Mesendoderm (in vitro differentiated cells): ENCODE results near the gene PCTP.

ENCODE experiments used
- DNase-seq: peaks from one replicate; pipeline ENCODE4 v3.0.0; 2013
- H2AK5ac ChIP-seq: 2 replicates; pipeline ENCODE4 v1.6.1; 2013; ENCODE audit warnings: low read length, inconsistent platforms
- H2BK120ac ChIP-seq: 2 replicates; pipeline ENCODE4 v1.6.1; 2013; ENCODE audit warnings: low read depth, mild to moderate bottlenecking, low read length, moderate library complexity, mixed read lengths
- H2BK15ac ChIP-seq: replicated peaks from 2 replicates; pipeline ENCODE4 v1.6.1; 2013; ENCODE audit warnings: low read depth, mild to moderate bottlenecking, moderate library complexity
- H2BK5ac ChIP-seq: 2 replicates; pipeline ENCODE4 v1.6.1; 2013; ENCODE audit warnings: low read length, inconsistent platforms
- H3K18ac ChIP-seq: 2 replicates; pipeline ENCODE4 v1.6.1; 2013; ENCODE audit warnings: mild to moderate bottlenecking, low read length, mixed read lengths
- H3K23ac ChIP-seq: one replicate; pipeline ENCODE4 v1.6.1; 2013; ENCODE audit warnings: low read length
- H3K27ac ChIP-seq: 2 replicates; pipeline ENCODE4 v1.5.1; 2013; ENCODE audit warnings: low read depth, mild to moderate bottlenecking, inconsistent platforms, low read length, moderate library complexity
- H3K27me3 ChIP-seq: 2 replicates; pipeline ENCODE4 v1.6.1; 2013; ENCODE audit warnings: low read length, control low read depth, mild to moderate bottlenecking, inconsistent platforms; ENCODE audit not compliant: insufficient read depth, poor library complexity
- H3K36me3 ChIP-seq: 2 replicates; pipeline ENCODE4 v1.6.1; 2013; ENCODE audit warnings: low read length, inconsistent platforms; ENCODE audit not compliant: control insufficient read depth, insufficient read depth
- H3K4ac ChIP-seq: one replicate; pipeline ENCODE4 v1.6.1; 2013; ENCODE audit warnings: low read depth, mild to moderate bottlenecking, low read length, moderate library complexity
- H3K4me1 ChIP-seq: 2 replicates; pipeline ENCODE4 v1.6.1; 2013; ENCODE audit warnings: low read depth, low read length, inconsistent platforms; ENCODE audit not compliant: control insufficient read depth
- H3K4me2 ChIP-seq: 2 replicates; pipeline ENCODE4 v1.6.1; 2013; ENCODE audit warnings: low read length
- H3K4me3 ChIP-seq: 2 replicates; pipeline ENCODE4 v1.5.1; 2013; ENCODE audit warnings: mild to moderate bottlenecking, low read length
- H3K56ac ChIP-seq: one replicate; pipeline ENCODE4 v1.6.1; 2013; ENCODE audit warnings: low read length
- H3K79me1 ChIP-seq: 2 replicates; pipeline ENCODE4 v1.6.1; 2013; ENCODE audit warnings: low read length, inconsistent platforms
- H3K79me2 ChIP-seq: 2 replicates; pipeline ENCODE4 v1.6.1; 2013; ENCODE audit warnings: mild to moderate bottlenecking, low read length; ENCODE audit not compliant: control insufficient read depth, insufficient read depth
- H3K9ac ChIP-seq: 2 replicates; pipeline ENCODE4 v1.6.1; 2013; ENCODE audit warnings: low read length, inconsistent platforms
- H4K5ac ChIP-seq: one replicate; pipeline ENCODE4 v1.6.1; 2013; ENCODE audit warnings: low read length
- H4K8ac ChIP-seq: one replicate; pipeline ENCODE4 v1.6.1; 2013; ENCODE audit warnings: low read depth, mild to moderate bottlenecking, control low read depth, low read length, moderate library complexity
- WGBS: extraction: QIAGEN DNeasy Blood & Tissue Kit; methylation state at CpG from one replicate; pipeline ENCODE4 v1.1.7; 2013; ENCODE audit warnings: low lambda C conversion rate, missing lambda C conversion rate; ENCODE audit not compliant: insufficient coverage; ENCODE audit errors: extremely low coverage; 5-methylcytosine and 5-hydroxymethylcytosine counted together

Gene PCTP

DNA sequence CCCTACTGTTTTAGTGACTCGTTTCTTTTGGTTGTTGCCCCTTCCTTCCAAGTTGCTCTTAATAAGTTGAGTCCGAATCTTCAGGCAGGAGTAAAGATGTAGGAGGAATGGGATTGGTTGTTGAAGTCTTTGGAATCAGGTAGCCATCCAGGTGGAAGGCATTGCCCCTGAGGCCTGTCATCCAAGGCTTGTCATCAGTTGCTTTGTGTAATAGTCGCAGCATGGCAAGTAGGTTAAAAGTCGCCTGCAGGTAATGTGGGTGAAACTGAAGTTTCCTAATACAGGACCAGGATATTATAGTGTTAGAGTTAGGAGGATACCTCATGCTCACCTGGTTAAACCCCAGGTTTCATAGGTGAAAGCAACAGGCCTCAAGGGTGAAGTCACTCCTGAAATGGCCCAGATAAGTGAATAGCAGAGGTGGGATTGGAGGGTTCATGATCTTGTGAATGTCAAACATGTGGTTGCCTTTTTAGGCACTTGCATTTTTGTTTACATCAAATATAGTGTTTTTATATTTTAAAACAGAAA lies 934 bp downstream of the PCTP start:
- peaks cover 7% of the 10 kb centered on the region for H3K79me1 ChIP-seq
- peak overlapping the region; percentile 93 for H3K56ac ChIP-seq
- no peak overlapping the region for H2BK120ac ChIP-seq
- DNase-seq, result no peak
- H3K4me3 ChIP-seq, result peak overlapping the region; percentile 78
- no peak overlapping the region for H3K27ac ChIP-seq
- H2AK5ac ChIP-seq, result no peak overlapping the region
- H3K27me3 ChIP-seq, result no peaks in the 10 kb centered on the region
- no peak overlapping the region for H3K4ac ChIP-seq
- no peak overlapping the region for H4K5ac ChIP-seq
- H2BK15ac ChIP-seq, result no peak overlapping the region
- peak overlapping the region; percentile 90 for H3K9ac ChIP-seq
- H2BK5ac ChIP-seq, result no peak overlapping the region
- peaks cover 2% of the 10 kb centered on the region for H3K4me1 ChIP-seq
- H3K4me2 ChIP-seq, result peak overlapping the region; percentile 85
- H3K79me2 ChIP-seq, result peaks cover 2% of the 10 kb centered on the region
- no CpG with 5 or more reads among the region's 4 CpGs for WGBS
- no peak overlapping the region for H3K23ac ChIP-seq
- no peak overlapping the region for H4K8ac ChIP-seq
- H3K36me3 ChIP-seq, result no peaks in the 10 kb centered on the region
- H3K18ac ChIP-seq, result peak overlapping the region; percentile 10

DNA sequence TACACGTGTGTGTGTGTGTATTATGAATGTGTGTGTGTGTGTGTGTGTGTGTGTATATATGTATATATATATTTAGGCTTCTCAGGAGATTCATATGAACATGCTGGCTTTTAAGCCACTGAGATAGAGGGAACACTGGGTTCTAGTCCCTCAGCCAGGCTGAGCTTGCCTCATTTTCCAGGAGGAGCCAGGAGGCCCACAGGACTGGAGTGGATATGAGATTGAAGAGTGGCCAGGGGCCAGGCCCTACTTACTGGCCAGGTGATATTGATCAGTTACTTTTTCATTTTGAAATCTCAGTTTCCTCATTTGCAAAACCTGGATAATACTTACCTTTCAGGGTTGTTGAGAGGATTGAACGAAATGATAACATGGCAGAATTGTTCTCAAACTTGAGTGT lies 5.8 kb downstream of the PCTP start:
- Histone ChIP-seq H3K23ac (no peak overlapping the region), H3K4me2 (no peak overlapping the region), H2BK120ac (no peak overlapping the region), H3K36me3 (no peaks in the 10 kb centered on the region), H3K4ac (no peak overlapping the region), H3K79me2 (peaks cover 2% of the 10 kb centered on the region), H2BK5ac (no peak overlapping the region), H3K56ac (no peak overlapping the region), H4K8ac (no peak overlapping the region), H2BK15ac (no peak overlapping the region), H3K79me1 (peaks cover 9% of the 10 kb centered on the region), H3K9ac (no peak overlapping the region), H3K27ac (no peak overlapping the region), H3K18ac (no peak overlapping the region), H4K5ac (no peak overlapping the region), H2AK5ac (no peak overlapping the region), H3K4me1 (peaks cover 2% of the 10 kb centered on the region), H3K27me3 (no peaks in the 10 kb centered on the region), H3K4me3 (no peak overlapping the region)
- no peak for DNase-seq
- 100% methylated on average over 1 of the region's 2 CpGs for WGBS

DNA sequence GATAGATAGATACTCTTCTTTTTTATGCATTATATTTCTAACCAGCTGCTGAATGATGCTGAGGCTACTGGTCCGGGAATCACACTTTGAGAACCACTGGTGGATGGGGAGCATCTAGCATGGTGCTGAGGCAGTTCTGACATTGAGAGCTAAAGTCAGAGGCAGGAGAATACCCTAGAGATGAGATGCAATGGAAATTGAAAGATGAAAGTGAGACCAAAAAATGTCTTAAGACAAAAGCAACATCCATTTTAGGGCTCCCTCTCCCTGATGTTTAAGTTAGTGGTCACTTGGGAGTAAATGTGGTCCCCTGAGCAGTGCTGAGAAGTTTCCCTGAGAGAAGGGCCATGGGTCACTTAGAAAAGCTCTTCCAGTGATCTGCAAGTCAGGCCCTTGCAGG lies 6.8 kb downstream of the PCTP start:
- WGBS, result no CpG with 5 or more reads among the region's 1 CpG
- Histone ChIP-seq H3K4ac (no peak overlapping the region), H3K4me1 (no peaks in the 10 kb centered on the region), H3K27me3 (no peaks in the 10 kb centered on the region), H4K8ac (no peak overlapping the region), H3K9ac (no peak overlapping the region), H2BK120ac (no peak overlapping the region), H3K4me3 (no peak overlapping the region), H2BK5ac (no peak overlapping the region), H3K23ac (no peak overlapping the region), H3K79me2 (peaks cover 2% of the 10 kb centered on the region), H3K36me3 (no peaks in the 10 kb centered on the region), H3K56ac (no peak overlapping the region), H3K4me2 (no peak overlapping the region), H2BK15ac (no peak overlapping the region), H3K18ac (no peak overlapping the region), H2AK5ac (no peak overlapping the region), H3K79me1 (peaks cover 6% of the 10 kb centered on the region), H4K5ac (no peak overlapping the region), H3K27ac (no peak overlapping the region)
- DNase-seq, result no peak

DNA sequence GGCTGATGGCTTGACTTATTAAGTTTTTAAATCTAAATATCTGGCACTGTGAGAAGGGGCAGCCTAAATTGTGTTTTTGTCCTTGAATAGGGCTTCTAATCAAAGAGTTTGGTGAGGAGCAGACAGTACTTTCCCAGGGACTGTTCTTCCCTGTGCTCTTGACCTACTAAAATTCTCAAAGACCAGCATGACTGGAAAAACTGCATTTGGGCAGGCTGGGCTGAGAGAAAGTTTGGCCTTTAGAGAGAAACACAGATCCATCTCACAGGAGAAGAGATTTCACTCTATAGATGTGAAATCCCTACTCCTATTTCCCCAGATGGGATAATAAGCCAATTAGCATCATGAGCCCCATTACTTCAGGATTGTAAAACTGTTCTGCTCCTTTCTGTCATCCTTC lies 7.3 kb downstream of the PCTP start:
- Histone ChIP-seq H3K27ac (no peak overlapping the region), H3K79me2 (peaks cover 2% of the 10 kb centered on the region), H3K79me1 (peaks cover 6% of the 10 kb centered on the region), H3K4ac (no peak overlapping the region), H3K9ac (no peak overlapping the region), H2AK5ac (no peak overlapping the region), H4K8ac (no peak overlapping the region), H3K27me3 (no peaks in the 10 kb centered on the region), H3K4me1 (no peaks in the 10 kb centered on the region), H3K4me2 (no peak overlapping the region), H3K56ac (no peak overlapping the region), H3K4me3 (no peak overlapping the region), H2BK15ac (no peak overlapping the region), H2BK5ac (no peak overlapping the region), H3K36me3 (no peaks in the 10 kb centered on the region), H3K23ac (no peak overlapping the region), H4K5ac (no peak overlapping the region), H3K18ac (no peak overlapping the region), H2BK120ac (no peak overlapping the region)
- DNase-seq, result no peak

DNA sequence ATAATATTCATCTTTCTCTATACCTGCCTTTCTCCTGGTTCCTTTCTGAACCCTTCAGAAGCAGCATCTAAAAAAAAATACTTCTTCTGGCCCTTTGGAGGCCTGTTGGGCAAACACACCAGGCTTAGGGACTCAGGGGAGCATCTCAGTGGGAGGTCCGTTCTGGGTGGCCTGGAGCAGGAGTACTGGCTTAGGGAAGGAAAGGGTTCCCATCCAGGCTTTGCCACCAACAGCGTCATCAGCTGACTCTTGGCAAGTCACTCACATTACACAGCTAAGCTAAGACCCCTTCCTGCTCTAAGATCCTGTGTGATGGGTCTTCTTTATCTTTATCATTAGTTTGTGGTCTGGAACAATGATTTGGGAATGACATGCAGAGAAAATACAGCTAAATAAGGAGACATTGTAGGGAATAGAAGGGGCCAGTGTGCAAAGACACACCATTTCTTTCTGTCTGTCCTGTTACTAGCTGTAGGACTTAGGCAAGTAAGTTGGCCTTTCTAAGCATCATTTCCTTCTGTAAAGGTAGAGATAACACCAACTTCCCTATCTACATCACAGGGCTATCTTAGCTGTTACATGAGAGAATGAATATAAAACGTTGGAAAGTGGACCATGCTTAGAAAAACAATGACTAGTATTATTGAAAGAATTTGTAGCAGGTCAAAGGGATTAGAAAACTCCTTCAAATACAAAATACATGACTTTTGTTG lies 9.9 kb downstream of the PCTP start:
- no peak for DNase-seq
- Histone ChIP-seq H3K27me3 (no peaks in the 10 kb centered on the region), H3K18ac (no peak overlapping the region), H2BK5ac (no peak overlapping the region), H3K4me2 (no peak overlapping the region), H2AK5ac (no peak overlapping the region), H3K79me1 (peaks cover 2% of the 10 kb centered on the region), H3K4me3 (no peak overlapping the region), H3K4me1 (no peaks in the 10 kb centered on the region), H3K79me2 (no peaks in the 10 kb centered on the region), H3K56ac (no peak overlapping the region), H4K8ac (no peak overlapping the region), H3K27ac (no peak overlapping the region), H3K4ac (no peak overlapping the region), H2BK120ac (no peak overlapping the region), H2BK15ac (no peak overlapping the region), H3K23ac (no peak overlapping the region), H3K9ac (no peak overlapping the region), H4K5ac (no peak overlapping the region), H3K36me3 (no peaks in the 10 kb centered on the region)
- no CpG with 5 or more reads among the region's 3 CpGs for WGBS
